Parathyroid adenoma (tissue), 2 donors: Measurements from ENCODE around the gene GGT5.

Source experiments
- H2AFZ ChIP-seq: fragments of 300-600 bp; sonication (generic); one replicate; pipeline ENCODE4 v1.7.0; 2017; ENCODE audit warnings: antibody characterized with exemption, mild to moderate bottlenecking
- H3K27ac ChIP-seq: fragments of 300-600 bp; sonication (generic); one replicate; pipeline ENCODE4 v1.7.0; 2017
- H3K27me3 ChIP-seq: fragments of 300-600 bp; sonication (generic); one replicate; pipeline ENCODE4 v1.7.0; 2017; ENCODE audit warnings: low read length; ENCODE audit not compliant: control insufficient read depth, insufficient read depth
- H3K36me3 ChIP-seq: fragments of 300-600 bp; sonication (generic); one replicate; pipeline ENCODE4 v1.7.0; 2017; ENCODE audit warnings: low read length; ENCODE audit not compliant: control insufficient read depth, insufficient read depth
- H3K4me1 ChIP-seq: fragments of 300-600 bp; sonication (generic); one replicate; pipeline ENCODE4 v1.7.0; 2017; ENCODE audit warnings: control low read depth
- H3K4me2 ChIP-seq: fragments of 300-600 bp; sonication (generic); one replicate; pipeline ENCODE4 v1.7.0; 2017; ENCODE audit warnings: low read length
- H3K4me3 ChIP-seq: fragments of 300-600 bp; sonication (generic); one replicate; pipeline ENCODE4 v1.7.0; 2017; ENCODE audit warnings: low read depth, low read length
- H3K79me2 ChIP-seq: fragments of 300-600 bp; sonication (generic); one replicate; pipeline ENCODE4 v1.7.0; 2017; ENCODE audit warnings: control low read depth
- H3K9ac ChIP-seq: fragments of 300-600 bp; sonication (generic); one replicate; pipeline ENCODE4 v1.7.0; 2017; ENCODE audit warnings: mild to moderate bottlenecking
- H3K9me3 ChIP-seq: fragments of 300-600 bp; sonication (generic); one replicate; pipeline ENCODE4 v1.7.0; 2017; ENCODE audit warnings: low read length; ENCODE audit not compliant: control insufficient read depth
- TF ChIP-seq, protein P1 (sequence below): fragments of 300-600 bp; sonication (generic); IDR thresholded peaks from one replicate; pipeline ENCODE4 v1.7.0; 2017; ENCODE audit warnings: antibody characterized with exemption, mild to moderate bottlenecking
- donor health status: primary hyperparathyroidism.

GGT5 gene

DNA sequence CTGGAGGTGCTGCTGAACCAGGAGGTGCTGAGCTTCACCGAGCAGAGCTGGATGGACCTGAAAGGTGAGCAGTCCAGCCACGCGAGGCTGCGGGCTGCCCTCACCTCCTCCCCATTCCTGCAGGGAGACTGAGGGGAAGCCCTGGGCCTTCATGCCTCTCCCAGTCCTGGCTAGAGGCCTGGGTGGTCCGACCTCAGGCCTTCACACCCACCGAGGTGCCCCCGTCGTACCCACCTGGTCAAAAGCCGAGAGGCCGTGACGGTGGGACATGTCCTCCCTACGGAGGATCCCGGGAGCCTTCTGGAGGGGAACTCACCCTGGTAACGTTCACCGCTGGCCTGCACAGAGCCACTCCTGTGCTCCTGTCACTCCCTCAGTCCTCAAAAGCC lies 58.5 kb downstream of the GGT5 start:
- TF ChIP-seq, protein P1, sequence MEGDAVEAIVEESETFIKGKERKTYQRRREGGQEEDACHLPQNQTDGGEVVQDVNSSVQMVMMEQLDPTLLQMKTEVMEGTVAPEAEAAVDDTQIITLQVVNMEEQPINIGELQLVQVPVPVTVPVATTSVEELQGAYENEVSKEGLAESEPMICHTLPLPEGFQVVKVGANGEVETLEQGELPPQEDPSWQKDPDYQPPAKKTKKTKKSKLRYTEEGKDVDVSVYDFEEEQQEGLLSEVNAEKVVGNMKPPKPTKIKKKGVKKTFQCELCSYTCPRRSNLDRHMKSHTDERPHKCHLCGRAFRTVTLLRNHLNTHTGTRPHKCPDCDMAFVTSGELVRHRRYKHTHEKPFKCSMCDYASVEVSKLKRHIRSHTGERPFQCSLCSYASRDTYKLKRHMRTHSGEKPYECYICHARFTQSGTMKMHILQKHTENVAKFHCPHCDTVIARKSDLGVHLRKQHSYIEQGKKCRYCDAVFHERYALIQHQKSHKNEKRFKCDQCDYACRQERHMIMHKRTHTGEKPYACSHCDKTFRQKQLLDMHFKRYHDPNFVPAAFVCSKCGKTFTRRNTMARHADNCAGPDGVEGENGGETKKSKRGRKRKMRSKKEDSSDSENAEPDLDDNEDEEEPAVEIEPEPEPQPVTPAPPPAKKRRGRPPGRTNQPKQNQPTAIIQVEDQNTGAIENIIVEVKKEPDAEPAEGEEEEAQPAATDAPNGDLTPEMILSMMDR = no peak
- no peaks in the 10 kb centered on the region for H3K27me3 ChIP-seq
- no peak overlapping the region for H3K4me3 ChIP-seq
- H2AFZ ChIP-seq = no peak overlapping the region
- H3K36me3 ChIP-seq = no peaks in the 10 kb centered on the region
- no peaks in the 10 kb centered on the region for H3K4me1 ChIP-seq
- H3K9me3 ChIP-seq = no peaks in the 10 kb centered on the region
- no peak overlapping the region for H3K27ac ChIP-seq
- no peak overlapping the region for H3K4me2 ChIP-seq
- no peaks in the 10 kb centered on the region for H3K79me2 ChIP-seq
- no peak overlapping the region for H3K9ac ChIP-seq

DNA sequence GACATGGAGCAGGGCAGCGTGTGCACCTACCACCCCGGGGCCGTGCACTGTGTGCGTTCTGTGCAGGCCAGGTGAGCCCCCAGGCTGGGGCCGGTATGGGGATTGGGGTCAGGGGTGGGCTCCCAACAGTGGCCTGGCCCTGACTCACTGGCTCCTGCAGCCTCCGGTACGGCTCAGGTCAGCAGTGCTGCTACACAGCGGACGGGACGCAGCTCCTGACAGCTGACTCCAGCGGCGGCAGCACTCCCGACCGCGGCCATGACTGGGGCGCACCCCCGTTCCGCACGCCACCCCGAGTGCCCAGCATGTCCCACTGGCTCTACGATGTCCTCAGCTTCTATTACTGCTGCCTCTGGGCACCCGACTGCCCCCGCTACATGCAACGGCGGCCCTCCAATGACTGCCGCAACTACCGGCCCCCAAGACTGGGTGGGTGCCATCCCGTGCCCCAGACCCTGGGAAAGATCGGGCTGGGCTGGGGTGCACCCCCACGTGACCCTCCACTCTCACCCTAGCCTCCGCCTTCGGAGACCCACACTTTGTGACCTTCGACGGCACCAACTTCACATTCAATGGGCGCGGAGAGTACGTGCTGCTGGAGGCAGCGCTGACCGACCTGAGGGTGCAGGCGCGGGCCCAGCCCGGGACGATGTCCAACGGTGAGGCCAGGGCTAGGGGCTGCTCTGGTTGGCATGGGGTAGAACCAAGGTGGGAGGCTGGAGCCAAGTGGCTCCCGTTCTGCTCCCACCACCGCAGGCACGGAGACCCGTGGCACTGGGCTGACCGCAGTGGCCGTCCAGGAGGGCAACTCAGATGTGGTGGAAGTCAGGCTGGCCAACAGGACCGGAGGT lies 59.2 kb downstream of the GGT5 start:
- H3K9me3 ChIP-seq = no peaks in the 10 kb centered on the region
- no peaks in the 10 kb centered on the region for H3K36me3 ChIP-seq
- no peak overlapping the region for H2AFZ ChIP-seq
- H3K27me3 ChIP-seq = no peaks in the 10 kb centered on the region
- no peaks in the 10 kb centered on the region for H3K79me2 ChIP-seq
- TF ChIP-seq, protein P1 = no peak
- no peak overlapping the region for H3K9ac ChIP-seq
- no peak overlapping the region for H3K27ac ChIP-seq
- no peak overlapping the region for H3K4me2 ChIP-seq
- H3K4me1 ChIP-seq = no peaks in the 10 kb centered on the region
- H3K4me3 ChIP-seq = no peak overlapping the region

DNA sequence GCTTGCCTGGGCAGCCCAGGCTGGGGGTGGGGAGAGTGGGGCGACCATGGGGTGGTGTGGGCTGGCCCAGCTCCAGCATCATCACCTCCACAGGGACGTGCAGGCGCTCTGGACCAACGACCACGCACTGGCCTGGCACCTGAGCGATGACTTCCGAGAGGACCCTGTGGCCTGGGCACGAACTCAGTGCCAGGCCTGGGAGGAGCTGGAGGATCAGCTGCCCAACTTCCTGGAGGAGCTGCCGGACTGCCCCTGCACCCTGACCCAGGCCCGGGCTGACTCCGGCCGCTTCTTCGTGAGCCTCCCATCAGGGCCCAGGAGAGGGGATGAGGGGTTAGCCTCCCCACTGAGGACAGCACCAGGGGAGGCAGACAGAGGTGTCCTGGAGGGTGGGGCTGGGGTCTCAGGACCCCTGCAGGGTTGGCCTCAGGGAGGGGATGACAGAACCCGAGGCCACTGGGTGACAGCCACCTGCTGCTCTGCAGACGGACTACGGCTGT lies 59.8 kb downstream of the GGT5 start:
- Histone ChIP-seq H3K9me3 (no peaks in the 10 kb centered on the region), H3K36me3 (no peaks in the 10 kb centered on the region), H3K4me3 (no peak overlapping the region), H2AFZ (no peak overlapping the region), H3K27me3 (no peaks in the 10 kb centered on the region), H3K27ac (no peak overlapping the region), H3K4me2 (no peak overlapping the region), H3K79me2 (no peaks in the 10 kb centered on the region), H3K4me1 (no peaks in the 10 kb centered on the region), H3K9ac (no peak overlapping the region)
- TF ChIP-seq, protein P1 = no peak

DNA sequence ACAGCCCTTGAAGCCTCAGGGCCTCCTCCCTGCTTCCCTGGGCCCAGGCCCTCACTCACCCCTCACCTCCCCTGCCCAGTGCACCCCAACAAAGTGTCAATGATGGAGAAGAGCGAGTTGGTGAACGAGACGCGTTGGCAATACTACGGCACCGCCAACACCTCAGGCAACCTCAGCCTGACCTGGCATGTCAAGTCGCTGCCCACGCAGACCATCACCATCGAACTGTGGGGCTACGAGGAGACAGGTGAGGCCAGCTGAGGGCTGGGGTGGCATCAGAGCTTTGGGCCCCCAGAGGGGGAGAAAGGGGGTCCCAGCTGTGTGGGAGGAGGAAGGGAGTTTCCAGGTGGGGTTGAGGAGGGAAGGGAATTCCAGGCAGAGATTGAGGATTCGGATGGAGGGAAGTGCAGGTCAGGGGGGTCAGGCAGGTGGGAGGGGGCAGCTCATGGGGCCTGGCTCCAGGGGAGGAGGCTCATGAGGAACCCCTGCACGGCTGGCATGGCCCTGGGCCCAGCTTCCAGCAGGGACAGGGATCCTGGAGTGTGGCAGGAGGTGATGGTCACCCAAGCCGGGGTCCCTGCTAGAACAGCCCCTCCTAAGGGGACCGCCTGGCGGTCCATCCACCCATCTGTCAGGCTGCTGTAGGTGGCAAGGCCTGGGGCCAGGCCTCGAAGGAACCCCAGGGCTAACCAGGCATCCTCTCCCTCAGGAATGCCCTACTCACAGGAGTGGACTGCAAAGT lies 60.7 kb downstream of the GGT5 start:
- no peak overlapping the region for H3K4me3 ChIP-seq
- H3K9me3 ChIP-seq = no peaks in the 10 kb centered on the region
- no peaks in the 10 kb centered on the region for H3K36me3 ChIP-seq
- H3K4me1 ChIP-seq = no peaks in the 10 kb centered on the region
- H3K79me2 ChIP-seq = no peaks in the 10 kb centered on the region
- no peak overlapping the region for H2AFZ ChIP-seq
- no peak overlapping the region for H3K27ac ChIP-seq
- H3K27me3 ChIP-seq = no peaks in the 10 kb centered on the region
- no peak overlapping the region for H3K4me2 ChIP-seq
- TF ChIP-seq, protein P1 = no peak
- no peak overlapping the region for H3K9ac ChIP-seq
